C4-2B (cell line): Measurements from ENCODE around the gene CDKL2.

Experiments
- ZFX ChIP-seq: fragments of 450-650 bp; IDR thresholded peaks from 2 replicates; pipeline ENCODE4 v1.6.1; 2017
- TF ChIP-seq, protein P1 (sequence below): fragments of 450-650 bp; conservative IDR thresholded peaks from 2 replicates; pipeline ENCODE4 v1.5.1; 2017; ENCODE audit warnings: mild to moderate bottlenecking

DNA sequence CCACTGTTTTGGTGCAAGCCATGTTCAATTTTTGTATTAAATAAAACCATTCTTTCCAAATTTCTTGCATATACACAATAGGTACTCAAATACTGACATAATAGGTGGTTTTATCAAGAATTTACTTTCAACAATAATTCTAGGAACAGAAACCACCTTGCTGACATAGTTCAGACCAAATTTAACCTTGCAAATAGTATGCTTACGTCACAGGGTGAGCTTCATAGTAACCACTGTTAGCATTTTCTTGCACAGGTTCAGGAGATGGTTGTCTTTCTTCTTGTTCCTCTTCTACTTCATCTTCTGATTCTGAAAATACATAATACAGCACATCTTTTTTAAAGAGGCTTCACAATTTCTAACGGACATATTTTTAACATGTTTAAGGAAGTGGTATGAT is 25.2 kb upstream of the CDKL2 start:
- TF ChIP-seq, protein P1, sequence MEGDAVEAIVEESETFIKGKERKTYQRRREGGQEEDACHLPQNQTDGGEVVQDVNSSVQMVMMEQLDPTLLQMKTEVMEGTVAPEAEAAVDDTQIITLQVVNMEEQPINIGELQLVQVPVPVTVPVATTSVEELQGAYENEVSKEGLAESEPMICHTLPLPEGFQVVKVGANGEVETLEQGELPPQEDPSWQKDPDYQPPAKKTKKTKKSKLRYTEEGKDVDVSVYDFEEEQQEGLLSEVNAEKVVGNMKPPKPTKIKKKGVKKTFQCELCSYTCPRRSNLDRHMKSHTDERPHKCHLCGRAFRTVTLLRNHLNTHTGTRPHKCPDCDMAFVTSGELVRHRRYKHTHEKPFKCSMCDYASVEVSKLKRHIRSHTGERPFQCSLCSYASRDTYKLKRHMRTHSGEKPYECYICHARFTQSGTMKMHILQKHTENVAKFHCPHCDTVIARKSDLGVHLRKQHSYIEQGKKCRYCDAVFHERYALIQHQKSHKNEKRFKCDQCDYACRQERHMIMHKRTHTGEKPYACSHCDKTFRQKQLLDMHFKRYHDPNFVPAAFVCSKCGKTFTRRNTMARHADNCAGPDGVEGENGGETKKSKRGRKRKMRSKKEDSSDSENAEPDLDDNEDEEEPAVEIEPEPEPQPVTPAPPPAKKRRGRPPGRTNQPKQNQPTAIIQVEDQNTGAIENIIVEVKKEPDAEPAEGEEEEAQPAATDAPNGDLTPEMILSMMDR = no peak
- TF ChIP-seq ZFX = no peak
